HG03159 (cell line): ENCODE measurements around the gene SH3BP5.
"Not testable (repeated sequence)": the region's sequence is repeated elsewhere in the genome, so short reads cannot be mapped to it uniquely, and the experiment has no call there.

Experiments used
- ATAC-seq: cut with Tn5 transposase; IDR thresholded peaks from one replicate; pipeline ENCODE4 v1.9.1; 2021; ENCODE audit warnings: mild to moderate bottlenecking, moderate library complexity; ENCODE audit not compliant: unreplicated experiment

SH3BP5 gene, protein sequence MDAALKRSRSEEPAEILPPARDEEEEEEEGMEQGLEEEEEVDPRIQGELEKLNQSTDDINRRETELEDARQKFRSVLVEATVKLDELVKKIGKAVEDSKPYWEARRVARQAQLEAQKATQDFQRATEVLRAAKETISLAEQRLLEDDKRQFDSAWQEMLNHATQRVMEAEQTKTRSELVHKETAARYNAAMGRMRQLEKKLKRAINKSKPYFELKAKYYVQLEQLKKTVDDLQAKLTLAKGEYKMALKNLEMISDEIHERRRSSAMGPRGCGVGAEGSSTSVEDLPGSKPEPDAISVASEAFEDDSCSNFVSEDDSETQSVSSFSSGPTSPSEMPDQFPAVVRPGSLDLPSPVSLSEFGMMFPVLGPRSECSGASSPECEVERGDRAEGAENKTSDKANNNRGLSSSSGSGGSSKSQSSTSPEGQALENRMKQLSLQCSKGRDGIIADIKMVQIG

DNA sequence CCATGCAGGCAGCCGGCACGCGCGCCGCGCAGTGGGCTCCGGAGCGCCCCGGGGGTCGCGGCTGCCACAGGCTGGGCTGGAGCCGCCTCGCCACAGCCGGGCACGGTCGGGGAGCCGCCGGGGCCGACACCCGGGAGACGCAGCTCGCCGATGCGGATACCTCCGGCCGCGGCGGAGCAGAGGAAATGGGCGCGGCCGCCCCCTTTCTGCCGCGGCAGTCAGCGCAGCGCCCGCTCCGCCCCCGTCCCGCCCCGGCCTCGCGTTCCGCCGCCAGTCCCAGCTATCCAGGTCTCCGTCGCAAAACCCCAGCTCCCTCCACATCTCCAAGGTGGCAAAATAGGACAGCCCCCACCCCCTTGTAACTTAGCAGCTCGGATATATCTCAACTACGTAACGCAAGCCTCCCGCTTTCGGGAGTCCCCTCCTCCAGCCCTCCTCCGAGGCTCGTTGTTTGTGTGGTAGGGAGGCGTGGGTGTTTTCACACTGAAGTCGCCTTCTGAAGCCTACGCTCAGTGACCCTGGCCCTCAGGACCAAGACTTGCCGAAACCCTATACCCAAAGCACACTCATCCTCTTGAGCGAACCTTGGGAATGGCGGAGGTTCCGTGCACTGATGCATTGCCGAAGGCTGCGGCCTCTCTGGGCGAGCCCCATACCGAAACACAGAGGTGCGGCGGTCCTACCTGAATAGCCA is at the start of gene SH3BP5:
Gene SH3BP5 (minus strand): TSS at position 182 of the 694 bp plus-strand sequence. CDS start 178 bp downstream, at position 4.
- ATAC-seq = peak; percentile 73

DNA sequence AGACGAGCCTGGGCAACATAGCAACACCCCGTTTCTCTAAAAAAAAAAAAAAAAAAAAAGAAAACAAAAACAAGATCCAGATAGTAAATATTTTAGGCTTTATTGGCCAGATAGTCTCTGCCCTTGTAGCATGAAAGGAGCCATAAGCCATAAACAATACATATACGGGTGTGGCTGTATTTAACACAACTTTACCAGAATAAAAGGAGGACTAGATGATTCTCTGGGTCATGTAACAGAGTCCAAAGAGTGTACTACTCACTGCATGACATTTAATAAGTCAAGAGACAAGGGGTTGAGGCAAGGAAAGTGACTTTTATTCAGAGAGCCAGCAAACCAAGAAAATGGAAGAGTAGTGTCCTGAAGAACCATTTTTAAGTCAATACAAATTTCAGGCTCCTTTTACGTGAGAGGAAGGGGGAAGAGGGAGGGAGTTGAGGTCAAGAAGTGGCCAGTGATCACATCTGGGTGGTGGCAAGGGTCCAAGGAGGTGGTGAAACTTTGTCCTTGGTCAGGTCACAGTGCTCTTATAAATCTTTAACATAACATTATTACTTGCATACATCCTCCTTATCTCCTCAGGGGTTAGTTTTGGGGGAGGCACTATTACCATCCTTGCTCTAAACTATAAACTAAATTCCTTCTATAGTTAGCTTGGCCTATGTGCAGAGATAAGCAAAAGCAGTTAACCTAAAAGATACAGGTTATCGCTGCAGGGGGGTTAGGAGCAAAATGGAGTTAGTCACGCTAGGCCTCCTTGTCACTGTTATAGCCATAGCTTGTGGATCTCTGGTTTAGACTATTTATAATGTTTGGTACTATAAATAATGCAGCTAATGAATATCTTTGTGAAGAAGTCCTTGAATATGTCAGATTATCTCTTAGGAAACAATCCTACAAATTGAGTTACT is 48.8 kb upstream of the SH3BP5 start:
- no peak for ATAC-seq

DNA sequence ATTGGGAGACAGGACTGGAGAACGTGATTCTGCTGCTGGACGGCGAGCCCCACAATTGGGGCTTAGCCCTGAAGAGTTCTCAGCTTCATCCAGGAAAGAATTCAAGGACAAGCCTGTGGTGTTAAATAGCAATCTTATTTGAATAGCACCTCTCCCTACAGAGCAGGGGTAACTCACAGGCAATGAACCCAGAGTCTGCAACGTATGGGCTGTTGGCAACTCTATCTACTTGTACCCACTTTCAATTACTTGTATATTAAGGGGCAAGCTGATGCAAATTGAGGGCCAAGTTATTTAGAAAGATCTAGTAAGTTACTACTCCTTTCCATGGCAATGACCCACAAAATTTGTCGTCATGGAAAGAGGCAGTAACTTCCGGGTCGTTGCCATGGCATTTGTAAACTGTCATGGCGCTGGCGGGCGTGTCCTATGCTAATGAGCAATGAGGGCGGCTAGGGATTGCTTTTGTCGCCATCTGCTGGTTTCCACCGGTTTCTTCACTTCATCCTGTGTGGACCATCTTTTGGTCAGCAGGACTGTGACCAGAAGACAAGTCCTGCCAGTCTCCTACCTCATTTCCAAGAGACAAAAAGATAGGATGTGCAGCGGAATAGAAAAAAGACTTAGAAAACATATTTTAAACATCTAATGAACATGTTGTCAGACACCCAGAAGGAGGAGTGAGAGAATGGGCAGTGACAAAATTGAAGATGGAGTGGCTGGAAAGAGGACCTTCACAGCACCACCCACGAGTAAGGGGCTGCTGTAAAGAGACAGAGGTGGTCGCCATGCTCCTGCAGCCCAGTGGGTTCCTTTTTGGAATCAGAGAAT is 45.8 kb upstream of the SH3BP5 start:
- peak; percentile 92 for ATAC-seq

DNA sequence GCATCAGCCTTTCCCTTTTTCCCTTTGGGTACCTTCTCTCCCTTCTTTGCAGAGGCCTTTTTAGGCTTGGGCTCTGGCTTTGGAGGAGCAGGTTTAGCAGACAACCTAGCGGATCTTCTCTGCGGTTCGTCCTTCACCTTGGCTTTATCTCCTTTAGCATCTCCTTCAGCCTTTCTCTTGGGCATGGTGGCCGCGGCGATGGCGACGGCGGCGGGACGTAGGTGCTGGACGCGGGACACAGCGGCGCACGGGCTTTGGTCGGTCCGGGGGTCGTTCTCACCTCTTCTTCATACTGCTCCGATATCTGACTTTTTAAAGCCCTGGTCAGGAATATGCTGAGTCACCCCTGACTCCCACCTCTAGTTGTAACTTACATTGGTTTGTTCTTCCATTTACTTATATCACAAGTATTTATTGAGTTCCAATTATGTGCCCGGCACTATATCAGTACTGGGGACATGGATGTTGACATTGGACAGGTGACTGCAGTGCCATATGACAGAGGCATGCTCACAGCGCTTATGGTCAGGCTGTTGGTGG is 43.1 kb upstream of the SH3BP5 start:
- ATAC-seq = no peak

DNA sequence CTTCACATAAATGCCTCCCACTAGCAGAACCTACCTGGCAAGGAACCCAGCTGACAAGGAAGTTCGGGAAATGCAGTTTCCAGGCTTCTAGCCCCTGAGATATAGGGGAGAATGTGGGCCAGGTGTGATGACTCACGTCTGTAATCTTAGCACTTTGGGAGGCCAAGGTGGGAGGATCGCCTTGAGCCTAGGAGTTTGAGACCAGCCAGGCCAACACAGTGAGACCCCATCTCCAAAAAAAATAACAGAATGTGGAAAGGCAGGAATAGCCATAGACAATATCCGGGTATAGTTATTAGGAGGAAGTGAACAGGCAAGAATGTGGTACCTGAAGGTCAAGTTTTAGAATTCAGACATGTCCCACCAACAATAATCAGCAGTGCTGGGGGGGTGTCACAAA is 40.5 kb upstream of the SH3BP5 start:
- no peak for ATAC-seq

DNA sequence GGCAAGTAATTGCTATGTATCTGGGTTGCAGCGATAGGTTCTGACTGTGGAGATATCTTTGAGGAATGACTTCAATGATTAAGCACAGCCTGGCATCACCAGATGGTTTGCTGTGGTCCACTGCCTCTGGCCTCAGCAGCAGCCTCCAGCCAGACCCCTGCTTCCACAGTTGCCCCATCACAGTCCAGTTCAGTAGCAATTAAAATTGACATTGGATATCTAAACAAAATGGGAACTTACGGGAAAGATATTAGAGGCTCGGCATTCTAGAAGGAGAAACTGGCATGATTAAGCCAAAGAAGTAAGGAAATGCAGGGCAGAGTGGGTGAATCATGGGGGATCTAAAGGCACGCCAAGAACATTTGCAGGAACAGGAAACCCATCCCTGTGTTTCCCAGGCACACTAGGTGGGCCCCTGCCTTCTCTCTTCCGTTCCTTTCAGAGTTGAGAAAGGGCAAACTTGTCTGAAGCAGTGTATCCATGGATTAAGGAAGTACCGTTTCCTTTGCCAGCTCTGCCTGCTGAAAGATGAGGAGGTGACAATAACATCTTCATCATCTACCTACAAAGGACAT is 36.3 kb upstream of the SH3BP5 start:
- ATAC-seq = no peak

DNA sequence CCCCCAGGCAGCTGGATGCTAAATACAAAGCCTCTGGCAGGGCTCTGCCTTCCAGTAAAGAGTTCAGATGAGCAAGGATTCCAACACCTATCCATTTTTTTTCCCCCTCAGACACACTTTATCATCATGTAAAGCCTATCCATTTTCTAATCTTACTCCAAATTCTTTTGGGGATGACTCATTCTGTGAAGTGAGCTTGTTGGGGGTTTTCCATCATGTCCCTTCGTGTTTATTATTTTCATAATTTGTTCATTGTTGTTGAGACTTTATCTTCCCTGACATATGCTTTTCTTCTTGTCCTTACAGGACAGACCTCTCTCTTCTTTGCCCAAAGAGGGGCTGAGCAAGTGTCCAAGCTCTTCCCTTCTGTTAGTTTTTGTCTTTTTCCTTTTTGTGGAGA is 34.7 kb upstream of the SH3BP5 start:
- ATAC-seq = no peak

DNA sequence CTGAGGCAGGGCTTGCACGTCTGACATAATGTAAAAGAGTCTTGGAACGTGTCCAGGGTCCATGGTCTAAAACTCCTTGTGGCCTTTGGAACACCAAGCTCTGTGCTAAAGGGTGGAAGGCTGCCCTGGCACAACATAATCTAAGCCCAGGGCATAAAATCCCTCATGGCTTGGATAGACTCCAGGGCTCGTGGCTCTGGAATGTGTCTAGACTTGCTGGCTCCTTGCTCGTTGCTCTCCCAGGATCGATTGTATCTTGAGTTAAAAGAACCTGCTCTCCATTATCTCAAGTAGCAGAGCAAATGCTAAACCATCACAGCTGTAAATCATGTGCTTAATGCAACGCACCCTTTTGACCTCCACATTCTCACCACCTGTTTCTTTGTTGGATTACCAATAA is 31.7 kb upstream of the SH3BP5 start:
- ATAC-seq = not testable (repeated sequence)

DNA sequence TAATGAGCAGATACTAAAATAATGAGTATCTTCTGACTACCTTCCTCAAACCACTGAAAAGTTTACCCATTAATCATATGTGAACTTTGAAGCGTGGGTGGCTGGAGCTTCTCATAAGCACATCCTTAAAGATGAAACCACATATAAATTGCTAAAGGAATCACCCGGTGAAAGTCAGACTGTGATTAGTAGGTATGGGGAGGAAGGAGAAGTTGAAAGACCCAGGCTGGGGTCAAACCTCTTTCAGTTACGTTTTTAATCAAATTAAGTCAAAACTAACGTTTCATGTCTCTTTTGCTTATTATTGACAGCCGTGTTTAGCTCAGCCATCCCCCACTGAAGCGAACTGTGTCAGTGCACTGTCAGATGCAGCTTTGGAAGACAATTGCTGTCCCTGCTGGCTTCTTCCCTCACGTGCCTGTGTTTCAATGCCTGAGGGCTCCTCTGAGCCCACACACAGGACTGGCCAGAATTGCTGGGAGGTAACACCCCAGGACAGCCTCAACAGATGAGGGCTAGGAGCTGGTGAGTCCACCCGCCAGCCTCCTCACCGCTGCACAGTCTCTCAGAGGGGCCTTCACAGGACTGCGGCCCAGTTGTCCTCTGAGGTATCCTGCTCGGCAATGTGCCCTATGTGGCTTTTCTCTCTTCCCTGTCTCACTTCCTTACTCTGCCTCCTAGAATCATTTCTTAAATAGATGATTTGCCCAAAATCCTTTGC is 29.3 kb upstream of the SH3BP5 start:
- peak; percentile 77 for ATAC-seq

DNA sequence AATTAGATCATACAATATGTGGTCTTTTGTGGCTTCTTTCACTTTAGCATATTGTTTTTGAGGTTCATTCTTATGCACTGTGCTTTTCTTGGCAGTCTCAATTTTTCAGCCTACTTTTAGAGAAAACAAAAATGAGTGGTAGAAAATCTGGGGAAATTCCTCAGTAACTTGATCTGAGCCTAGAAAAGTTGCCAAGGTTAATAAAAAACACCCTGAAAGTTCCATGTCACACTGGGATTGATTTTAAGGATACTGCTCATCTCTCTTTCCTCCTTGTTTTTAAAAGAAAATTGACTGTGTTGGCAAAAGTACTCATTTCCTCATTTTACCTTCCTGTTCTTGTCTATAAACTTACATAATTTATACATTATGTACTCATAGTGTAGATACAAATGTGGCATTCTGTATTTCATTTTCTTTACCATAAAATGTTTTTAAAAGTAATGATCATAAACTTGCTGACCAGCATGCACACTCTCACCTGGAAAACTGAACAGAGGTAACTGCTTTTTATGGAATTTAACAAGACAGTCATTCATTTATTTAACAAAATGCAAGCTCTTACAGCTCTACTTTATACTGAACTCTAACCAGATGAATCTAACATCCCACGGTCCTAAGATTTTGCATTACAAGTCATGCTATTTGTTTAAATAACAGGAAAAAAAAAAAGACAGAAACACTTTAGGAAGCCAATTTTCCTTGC is 28.6 kb upstream of the SH3BP5 start:
- ATAC-seq = peak; percentile 6

DNA sequence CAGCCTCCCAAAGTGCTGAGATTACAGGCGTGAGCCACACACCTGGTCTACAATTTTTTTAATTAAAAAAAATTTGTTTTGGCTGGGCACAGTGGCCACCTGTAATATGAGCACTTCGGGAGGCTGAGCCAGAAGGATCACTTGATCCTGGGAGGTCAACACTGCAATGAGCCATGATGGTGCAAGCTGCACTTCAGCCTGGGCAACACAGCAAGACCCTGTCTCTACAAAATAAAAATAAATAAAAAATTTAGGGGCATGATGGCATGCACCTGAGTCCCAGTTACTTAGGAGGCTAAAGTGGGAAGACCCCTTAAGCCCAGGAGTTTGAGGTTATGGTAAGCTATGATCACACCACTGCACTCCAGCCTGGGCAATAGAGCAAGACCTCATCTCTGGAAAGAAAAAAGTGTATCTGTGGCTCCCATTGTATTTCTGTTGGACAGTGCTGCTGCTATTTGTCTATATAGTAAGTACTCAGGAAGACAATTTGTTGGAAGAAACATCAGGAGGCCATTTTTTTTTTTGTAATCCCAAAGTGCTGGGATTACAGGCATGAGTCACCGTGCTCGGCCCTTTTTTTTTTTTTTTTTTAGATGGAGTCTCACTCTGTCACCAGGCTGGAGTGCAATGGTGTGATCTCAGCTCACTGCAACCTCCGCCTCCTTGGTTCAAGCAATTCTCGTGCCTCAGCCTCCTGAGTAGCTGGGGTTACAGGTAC is 27.5 kb upstream of the SH3BP5 start:
- no peak for ATAC-seq

DNA sequence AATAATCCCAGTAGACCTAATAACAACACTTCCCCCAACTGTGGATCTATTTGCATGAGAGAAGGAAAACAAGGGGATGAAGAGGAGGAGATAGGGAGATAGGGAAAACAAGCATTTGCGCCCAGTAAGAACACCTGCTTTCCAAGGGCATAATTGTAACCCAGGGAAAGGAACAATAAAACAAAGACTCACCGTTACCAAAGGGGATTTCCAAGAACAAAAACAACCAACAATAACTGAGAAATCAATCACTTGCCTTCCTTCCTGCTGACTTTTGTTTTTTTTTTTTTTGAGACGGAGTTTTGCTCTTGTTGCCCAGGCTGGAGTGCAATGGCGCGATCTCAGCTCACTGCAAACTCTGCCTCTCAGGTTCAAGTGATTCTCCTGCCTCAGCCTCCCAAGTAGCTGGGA is 24.3 kb upstream of the SH3BP5 start:
- not testable (repeated sequence) for ATAC-seq

DNA sequence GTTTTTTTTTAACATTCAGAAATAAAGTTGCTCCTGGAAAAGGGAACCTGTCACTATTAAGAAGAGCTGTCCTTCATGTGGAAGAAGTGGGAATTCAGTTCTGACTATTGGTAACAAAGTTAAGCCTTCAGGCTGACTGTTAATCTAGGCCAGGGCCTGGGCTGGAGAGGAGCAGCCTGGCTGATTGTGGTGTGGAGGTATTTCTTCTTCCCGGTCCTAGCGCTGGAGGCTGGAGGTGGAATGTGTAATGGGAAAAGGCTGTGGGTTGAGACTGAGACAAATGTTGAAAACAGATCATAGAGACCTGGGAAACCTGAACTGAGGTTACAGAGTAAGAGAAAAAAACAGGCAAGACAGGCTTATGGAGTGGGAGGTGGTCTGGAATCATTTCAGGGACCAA is 23.8 kb upstream of the SH3BP5 start:
- no peak for ATAC-seq

DNA sequence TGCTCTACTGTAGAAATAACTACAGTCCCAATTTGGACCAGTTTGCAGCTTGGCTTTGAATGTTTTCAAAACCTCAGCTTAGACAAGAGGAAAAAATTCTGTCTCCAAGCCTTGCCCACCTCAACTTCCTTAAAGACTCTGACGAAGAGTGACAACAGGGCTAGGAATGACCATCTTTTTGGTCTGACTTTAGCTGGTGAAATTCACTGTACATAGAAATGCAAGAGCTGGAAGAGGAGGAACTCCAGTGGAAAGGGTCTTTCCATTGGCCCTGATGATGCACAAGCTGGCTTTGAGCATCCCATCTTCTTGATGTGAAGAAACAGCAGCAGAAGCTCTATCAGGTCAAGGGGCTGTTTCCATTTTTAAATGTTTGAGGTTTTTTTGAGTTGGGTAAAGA is 22.7 kb upstream of the SH3BP5 start:
- ATAC-seq = no peak

DNA sequence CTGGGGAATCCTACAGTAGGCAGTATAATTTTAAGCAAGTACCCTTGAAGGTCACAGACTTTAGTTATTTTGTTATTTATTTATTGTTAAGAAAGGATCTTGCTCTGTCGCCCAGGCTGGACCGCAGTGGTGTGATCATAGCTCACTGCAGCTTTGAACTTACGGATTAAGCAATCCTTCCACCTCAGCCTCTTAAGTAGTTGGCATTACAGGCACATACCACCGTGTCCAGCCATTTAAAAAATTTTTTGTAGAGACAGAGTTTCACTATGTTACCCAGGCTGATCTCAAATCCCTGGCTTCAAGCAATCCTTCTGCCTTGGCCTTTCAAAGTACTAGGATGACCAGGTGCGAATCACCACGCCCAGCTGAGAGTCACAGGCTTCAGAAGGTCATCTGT is 22.1 kb upstream of the SH3BP5 start:
- no peak for ATAC-seq

DNA sequence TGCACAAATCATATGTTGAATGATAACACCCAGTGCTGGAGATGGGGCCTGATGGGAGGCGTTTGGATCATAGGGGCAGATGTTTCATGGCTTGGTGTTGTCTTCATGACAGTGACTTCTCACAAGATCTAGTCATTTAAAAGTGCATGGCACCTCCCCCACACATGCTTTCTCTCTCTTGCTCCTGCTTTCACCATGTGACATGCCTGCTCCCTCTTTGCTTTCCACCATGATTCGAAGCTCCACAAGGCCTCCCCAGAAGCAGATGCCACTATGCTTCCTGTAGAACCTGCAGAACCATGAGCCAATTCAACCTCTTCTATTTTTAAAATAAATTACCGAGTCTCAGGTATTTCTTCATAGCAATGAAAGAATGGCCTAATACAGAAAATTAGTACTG is 17.8 kb upstream of the SH3BP5 start:
- ATAC-seq = no peak

DNA sequence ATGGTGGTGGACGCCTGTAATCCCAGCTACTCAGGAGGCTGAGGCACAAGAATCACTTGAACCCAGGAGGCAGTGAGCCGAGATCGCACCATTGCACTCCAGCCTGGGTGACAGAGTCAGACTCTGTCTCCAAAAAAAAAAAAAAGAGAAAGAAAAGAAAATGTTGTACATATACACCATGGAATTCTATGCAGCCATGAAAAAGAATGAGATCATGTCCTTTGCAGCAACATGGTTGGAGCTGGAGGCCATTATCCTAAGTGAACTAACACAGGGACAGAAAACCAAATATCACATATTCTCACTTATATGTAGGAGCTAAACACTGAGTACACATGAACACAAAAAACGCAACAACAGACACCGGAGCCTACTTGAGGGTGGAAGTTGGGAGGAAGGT is 17.1 kb upstream of the SH3BP5 start:
- ATAC-seq = not testable (repeated sequence)

DNA sequence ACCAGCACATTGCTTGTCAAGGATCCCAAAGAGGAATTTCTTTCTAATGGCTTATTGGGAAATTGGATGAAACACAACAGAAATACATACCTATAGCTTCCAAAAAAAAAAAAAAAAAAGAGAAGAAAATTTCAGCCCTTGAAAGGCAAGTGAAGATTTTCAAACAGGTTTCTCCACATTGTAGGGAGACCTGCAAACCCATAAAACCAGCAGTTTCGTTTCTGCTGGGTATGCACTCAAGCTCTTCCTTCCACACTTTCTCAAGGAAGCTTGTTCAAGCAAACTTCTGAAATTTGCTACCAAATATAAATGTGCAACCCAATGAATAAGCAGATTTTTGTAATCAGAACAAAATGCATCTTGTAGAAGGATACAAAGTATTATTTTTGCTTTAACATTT is 15.9 kb upstream of the SH3BP5 start:
- ATAC-seq = no peak
